ENCODE data around the gene ADAMTS2. TPM values are rescaled to one million over a fixed set of nuclear protein-coding genes. Genes with fewer than 3 reads are reported as not detected.

Gene ADAMTS2
- total RNA-seq, 1 donor from 2014 or later = 25.5 TPM

DNA sequence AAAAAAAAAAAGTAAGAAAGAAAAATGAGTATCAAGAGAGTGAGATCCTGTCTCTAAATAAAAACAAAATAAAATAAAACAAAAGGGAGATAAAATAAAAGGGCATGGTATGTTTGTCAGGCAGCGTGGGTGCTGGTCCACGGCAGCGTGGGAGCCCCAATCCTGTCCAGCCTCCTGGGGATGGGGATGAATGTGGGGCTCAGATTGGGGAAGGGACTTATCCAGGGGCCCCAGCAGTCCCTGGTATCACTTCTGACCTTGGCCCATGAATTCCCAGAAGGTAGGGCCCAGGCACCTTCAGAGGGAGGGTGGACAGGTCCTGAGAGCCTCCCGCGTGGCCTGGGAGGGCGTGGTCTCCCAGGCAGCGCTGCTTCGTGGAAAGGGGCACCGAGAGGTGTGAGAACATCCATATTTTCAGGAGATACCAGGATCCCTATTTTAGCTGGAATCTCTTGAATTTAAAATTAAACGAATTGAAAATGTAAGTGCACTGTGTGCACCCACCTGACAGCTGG lies 213.9 kb downstream of the ADAMTS2 start:
- DNase-seq (ENCODE audit: low read depth) = no peak

DNA sequence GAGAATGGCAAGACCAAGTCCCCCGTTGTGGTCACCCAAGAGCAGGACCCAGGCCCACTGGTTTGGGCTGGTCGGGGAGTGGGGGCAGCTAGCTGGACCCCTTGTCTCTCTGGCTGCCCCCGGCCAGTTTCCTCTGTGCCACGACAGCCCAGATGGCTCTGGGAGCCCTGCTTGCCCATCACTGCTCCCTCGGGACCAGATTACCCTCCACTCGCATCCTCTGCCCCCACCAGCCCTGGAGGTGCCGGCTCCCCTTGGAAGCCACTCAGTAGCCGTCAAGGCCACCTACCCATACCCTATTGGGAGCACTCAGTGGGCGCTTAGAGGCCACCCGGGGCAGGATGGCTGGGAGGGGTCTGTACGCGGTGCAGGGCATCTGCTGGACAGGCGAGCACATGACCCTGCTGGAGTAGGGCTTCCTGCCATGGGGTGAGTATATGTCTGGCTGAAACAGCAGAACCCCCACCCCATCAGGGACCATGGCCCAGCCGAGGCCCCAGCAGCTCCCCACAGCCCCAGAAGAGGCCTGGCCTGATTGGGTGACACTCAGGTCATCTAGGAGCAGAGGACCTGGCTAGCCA lies 215.1 kb downstream of the ADAMTS2 start:
- no peak for DNase-seq (ENCODE audit: low read depth)

DNA sequence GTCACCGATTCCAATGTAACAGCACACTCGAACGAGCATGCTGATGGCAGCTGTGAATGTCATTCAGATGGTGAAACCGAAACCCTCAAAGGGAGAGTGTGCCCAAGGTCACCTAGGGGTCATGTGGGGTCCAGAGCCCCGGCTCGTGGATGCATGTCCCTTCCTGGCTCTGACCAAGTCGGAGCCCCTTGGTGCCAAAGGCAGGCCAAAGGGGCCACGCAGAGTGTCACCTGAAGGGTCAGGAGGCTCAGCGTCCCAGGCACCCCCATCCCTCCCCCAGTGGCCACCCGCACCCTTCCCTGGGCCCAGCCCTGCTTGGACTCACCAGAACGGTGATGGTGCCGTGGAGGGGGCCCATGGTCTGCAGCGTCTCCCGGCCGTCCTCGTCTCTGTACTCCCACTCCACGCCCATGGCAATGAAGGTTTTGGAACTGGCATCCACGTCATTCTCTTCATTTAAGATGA lies 215.6 kb downstream of the ADAMTS2 start:
- DNase-seq (ENCODE audit: low read depth) = peak; percentile 50

DNA sequence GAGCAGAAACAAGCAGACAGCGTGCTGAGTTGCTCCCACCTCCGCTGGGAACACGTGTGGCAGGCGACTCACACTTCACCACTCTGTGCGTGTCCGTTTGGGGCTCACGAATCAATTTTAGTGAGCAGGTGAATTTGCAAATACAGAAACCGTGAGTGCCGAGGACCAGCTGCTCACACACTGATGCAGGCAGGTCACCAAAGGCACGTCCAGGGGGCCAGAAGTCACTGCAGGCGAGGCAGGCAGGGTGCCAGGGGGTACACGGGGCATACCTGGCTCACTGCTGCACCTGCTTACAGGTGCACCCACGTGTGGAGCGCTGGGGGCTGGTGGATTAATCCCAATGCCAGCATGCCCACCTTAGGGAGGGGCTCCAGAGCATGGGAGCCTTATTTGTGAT lies 216.3 kb downstream of the ADAMTS2 start:
- DNase-seq (ENCODE audit: low read depth) = no peak

DNA sequence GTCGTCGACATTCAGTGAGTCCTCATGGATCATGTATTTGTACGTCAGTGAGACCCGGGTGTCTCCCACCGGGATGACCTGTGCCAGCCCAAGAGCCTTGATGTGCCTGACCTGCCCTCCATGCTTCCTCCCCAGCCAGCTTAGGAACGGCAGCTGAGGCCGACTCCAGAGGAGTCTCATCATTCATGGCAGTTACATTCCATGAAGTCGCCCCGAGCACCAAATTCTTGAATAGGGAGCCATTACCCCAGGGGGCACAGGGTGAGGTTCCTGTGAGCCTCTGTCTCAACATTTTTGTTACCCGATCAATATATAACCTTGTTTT lies 217.3 kb downstream of the ADAMTS2 start:
- DNase-seq (ENCODE audit: low read depth) = no peak

DNA sequence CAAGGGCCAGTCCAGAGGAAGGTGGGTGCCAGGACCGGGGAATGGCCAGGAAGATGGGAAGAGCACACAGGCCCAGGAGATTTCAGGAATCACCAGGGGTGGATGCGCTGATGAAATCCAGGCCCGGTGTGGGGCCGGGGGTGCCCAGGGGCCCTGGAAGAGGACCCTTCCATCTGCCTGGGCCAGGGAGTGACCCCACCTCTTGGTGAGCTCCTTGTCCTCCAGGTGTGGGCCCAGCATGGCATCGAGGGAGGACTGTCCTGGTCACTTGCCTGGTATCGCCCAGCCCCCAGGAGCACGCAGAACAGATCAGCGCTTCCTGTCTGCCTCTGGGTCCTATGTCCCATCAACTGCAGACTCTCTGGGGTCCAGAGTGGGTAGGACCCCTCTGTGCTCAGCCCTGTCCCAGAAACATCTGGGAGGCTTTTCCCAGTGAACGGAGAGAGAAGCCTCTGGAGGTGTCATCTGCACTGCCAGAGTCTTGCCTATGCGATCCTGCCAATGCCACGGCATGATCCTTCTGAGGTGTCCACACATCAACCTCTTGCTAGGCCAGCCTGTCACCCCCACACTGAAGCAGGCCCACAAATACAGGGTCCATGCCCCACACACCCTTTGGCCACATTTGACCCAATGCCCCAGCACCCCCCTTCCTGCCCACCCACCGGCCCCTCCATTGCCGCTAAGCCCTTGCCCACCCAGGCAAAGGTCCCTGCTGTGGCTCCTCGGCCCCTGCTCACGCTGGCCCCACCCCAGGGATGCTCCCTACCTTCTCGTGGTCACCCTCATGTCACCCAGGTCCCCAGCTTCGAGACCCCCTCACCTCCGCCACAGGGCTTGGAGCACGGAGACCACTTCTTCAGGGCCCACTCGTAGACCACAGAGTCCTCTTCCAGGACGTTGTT lies 217.9 kb downstream of the ADAMTS2 start:
- no peak for DNase-seq (ENCODE audit: low read depth)

DNA sequence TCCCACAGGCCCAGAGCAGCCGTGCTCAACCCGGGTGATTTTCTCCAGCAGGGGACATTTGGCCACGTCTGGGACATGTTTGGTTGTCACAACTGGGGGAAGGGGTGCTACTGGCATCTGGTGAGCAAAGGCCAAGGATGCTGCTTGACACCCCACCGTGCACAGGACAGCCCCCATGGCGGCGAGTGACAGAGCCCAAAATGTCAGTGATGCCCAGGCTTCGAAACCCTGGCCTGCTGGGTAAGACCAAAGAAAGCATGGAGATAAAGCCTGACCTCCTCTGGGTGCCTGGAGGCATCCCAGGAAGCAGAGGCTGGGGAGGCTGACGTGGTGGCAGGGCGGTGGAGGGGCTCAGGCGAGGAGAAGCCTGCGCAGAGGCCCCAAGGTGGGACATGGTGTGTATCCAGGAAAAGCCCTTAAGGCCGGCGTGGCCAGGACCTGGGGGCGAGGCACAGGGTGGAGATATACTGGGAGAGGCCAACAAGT lies 218.7 kb downstream of the ADAMTS2 start:
- no peak for DNase-seq (ENCODE audit: low read depth)

DNA sequence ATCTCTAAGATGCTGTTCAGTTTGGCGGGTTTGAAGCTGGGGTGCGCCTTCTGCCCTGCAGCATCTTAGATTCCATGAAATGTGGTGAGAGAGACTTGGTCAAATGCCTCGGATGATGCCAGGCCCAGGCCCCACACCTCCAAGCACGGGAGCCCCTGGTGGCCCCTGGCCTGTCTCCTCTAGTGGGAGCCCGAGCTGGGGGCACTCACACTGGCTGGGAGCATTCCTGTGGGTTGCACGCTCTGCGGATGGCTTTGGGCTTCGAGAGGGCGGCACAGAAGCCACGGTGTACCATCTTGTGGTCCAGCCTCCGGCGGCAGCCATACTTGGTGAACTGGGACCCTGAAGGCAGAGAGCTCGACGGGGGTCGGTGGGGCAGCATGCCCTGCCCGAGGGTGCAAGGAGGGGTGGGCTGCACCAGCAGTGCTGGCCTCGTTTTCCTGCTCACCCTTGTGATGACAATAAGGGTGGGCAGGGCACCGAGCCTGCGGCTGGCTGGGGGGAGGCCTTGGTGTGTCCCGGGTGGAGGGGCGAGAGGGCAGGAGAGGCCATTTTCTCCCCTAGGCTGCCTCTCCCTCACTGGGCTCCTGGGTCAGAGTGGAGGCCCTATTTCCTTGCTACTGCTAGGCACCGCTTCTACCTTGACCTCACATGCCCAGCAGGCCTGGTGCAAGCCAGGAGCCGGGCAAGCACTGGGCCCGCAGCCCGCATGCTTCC lies 219.3 kb downstream of the ADAMTS2 start:
- no peak for DNase-seq (ENCODE audit: low read depth)

DNA sequence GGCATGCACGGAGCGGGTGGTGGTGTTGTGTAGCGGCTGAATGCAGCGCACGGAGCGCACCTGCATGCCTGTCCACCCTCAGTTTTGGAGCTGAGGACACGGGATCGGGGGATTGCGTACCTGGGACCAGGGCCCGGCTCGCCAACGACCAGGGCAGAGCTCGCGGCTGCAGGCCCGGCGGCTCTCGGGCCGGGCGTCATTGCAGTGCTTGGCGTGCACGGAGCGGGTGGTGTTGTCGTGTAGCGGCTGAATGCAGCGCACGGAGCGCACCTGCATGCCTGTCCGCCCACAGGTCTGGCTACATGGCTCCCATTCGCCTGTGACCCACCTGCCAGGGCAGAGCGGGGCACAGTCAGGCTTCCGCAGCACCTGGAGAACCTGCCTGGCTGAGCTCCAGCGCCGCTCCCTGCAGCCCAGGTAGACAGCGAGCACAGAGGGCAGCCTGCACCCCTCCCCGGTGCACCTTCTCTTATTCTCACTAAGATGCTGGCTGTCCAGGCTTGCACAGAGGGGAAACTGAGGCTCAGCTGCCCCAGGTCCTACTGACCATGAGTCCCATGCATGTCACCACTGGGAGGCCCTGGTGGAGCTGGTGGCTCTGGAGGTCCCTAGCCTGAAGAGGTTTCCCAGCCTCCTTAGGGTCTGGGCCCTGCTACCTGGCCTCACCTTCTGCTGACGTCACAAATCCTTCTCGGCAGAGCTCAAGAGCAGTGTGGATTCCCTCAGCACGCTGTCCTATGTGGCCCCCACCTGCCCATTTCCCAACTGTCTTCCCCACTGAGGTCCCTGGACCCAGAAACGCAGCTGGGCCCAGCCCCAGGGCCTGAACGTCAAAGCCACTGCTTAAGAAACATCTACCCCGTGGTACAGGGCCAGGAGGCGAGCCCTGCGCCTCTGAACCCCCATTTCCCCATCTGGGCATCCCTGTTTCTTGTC lies 220.1 kb downstream of the ADAMTS2 start:
- DNase-seq (ENCODE audit: low read depth) = no peak

DNA sequence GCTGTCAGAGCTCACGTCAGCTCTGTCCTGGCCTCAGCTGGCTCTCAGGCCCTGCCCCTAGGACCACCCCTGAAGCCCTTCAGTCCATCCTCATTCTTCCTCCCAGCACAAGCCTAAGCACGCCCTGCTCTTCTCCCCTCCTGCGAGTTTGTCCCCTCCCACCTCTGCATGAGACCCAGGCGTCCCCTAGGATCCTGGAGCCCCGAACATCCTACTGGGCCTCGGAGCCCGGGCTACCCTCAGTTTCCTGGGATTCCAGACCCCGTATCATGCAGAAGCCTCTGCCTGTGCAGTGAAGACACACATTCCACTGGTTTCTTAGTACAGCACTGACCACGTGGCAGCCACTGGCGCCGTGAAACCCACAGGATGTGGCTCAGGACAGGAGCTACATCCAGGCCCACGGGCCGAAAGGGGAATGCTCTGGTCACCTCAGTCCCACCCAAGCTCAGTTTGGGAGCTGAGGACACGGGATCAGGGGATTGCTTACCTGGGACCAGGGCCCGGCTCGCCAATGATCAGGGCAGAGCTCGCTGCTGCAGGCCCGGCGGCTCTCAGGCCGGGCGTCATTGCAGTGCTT lies 220.9 kb downstream of the ADAMTS2 start:
- peak; percentile 41 for DNase-seq (ENCODE audit: low read depth)

DNA sequence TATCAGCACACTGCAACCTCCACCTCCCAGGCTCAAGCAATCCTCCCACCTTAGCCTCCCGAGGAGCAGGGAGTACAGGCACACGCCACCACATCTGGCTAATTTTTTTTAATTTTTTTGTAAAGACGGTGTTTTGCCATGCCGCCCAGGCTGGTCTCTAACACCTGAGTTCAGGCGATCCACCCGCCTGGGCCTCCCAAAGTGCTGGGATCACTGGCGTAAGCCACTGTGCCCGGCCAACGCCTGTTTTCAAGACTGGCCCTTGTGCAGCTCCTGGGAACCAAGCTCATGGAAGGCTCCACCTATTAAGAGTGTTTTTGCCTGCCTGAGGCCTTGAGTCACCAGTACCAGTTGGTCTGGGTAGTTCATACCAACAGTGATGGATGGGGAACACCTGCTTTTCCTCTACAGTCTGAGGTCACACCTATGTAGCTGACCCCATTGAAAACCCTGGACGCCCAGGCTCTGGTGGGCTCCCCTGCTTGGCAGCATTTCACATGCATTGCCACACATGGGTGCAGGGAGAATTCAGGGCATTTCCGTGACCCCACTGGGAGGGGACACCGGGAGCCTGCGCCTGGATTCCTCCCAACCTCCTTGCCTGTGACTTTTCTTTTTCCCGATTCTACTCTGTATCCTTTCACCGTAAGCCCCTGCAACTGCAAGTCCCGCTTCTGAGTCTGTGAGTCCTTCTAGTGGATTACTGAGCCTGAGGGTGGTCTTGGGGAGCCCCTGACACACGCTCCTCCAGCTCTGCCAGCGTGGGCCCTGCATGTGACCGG lies 221.6 kb downstream of the ADAMTS2 start:
- peak; percentile 92 for DNase-seq (ENCODE audit: low read depth)

DNA sequence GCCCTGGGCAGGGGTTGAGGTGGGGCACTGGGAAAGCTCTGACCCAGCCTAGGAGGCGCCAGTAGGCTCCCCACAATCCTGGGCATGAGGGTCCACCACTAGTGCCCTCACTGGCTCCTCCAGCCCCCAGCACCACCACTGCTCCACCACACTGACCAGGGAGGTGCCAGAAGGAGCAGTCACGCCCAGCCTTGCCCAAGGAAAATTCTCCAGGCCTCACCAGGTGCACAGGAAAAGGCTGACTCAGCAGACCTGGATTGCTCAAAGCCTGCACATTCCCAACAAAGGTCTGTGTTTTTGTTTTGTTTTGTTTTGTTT lies 222.2 kb downstream of the ADAMTS2 start:
- DNase-seq (ENCODE audit: low read depth) = peak; percentile 42

DNA sequence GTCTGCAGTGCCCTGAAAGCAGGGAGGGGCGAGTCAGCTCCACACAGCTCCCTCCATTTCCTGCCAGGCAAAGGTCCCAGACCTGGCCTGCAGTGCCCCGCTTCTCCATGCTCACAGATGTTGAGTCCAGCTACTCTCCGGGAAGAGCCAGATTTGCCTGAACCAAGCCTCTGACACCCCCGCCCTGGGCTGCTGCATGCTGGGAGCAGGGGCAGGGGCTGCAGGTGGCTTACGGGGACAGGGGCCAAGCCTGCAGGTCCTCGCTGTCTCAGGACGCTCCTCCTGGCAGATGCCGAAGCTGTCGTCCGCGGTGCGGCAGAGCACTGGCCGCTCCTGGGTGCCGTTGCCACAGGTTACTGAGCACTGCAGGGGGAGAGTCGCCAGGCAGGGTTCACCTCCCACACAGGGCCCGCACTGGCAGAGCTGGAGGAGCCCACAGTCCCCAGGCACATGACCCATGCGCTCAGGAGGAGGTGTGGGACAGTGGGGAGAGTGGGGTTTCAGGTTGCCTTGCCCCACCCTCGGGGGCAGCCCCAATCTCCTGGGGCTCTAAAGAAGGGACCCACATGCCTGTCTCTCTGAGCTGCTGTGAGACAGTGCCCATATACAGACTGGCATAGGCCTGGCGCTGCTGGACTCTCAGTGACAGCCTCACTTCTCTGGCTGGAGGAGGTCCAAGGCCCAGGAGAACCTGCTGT lies 222.7 kb downstream of the ADAMTS2 start:
- DNase-seq (ENCODE audit: low read depth) = no peak

DNA sequence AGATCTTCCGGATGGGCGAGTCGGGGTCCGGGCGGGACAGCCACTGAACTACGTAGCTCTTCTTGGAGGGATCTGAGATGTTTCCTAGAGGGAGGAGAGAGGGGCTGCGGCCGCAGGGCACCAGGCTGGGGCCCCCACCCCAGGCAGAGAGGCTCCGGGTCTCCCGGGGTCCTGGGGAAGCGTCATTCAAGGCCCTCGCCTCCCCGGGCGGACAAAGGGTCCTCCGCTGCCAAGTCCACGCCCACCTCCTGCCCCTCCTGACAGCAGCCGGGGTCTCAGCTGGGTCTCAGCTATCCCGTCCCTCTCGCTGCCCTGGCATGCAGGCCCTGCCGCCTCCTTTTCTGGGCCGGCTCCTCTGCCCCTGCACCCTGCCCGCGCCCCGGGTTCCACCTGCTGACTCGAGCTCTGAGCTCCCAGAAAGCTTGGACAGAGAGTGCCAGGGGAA lies 223.6 kb downstream of the ADAMTS2 start:
- no peak for DNase-seq (ENCODE audit: low read depth)

DNA sequence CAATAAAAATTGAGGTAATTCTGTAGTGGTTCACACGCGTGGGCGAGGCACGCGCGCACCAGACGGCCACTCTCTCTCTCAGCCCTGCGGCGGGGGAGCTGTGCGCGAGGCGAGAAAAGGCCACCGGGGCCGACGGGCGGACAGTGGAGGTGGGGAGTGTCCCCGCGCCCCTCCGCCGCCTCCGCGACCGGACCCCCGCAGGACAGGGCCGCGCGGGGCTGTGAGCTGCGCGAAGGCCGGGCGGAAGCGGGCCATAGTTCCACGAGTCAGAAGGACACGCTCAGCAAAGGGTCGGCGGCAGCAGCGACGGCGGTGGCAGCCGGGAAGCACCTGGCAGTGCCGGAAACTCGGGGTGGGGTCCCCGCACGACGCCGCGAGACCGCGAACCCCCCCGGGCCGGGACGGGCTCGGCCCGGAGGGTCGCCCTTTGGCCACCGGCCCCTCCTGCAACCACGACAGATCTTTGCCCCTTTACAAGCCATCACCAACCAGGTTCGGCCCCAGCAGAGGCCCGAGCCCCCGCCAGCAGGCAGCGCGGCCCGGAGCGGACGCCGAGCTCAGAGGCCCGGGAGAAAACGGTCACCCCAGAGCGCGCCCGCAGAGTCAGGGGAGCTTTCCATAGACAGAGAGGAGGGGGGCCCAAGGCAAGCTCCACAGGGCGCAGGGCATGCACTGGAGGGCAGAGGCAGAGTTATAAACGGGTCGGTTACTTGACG lies 224.2 kb downstream of the ADAMTS2 start:
- no peak for DNase-seq (ENCODE audit: low read depth)

DNA sequence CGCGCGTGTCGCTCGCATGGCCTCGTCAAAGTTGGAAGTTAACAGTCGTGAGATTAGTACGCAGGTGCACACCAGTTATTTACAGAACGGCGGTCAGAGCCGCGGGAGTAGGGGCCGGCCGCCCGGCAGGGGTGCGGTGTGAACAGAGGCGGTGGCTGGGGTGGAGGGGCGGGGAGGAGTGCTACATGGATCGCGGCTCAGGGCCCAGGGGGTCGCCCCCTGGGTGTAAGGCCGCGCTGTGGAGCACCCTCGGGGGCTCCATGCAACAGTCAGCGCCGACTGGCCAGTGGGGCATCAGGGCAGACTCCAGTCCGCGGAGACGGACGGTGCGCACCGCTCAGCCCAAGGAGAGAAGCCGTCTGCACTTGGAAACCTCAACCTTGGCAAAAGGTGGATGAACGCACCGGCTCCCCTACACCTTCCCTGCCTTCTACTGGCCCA lies 224.8 kb downstream of the ADAMTS2 start:
- no peak for DNase-seq (ENCODE audit: low read depth)

DNA sequence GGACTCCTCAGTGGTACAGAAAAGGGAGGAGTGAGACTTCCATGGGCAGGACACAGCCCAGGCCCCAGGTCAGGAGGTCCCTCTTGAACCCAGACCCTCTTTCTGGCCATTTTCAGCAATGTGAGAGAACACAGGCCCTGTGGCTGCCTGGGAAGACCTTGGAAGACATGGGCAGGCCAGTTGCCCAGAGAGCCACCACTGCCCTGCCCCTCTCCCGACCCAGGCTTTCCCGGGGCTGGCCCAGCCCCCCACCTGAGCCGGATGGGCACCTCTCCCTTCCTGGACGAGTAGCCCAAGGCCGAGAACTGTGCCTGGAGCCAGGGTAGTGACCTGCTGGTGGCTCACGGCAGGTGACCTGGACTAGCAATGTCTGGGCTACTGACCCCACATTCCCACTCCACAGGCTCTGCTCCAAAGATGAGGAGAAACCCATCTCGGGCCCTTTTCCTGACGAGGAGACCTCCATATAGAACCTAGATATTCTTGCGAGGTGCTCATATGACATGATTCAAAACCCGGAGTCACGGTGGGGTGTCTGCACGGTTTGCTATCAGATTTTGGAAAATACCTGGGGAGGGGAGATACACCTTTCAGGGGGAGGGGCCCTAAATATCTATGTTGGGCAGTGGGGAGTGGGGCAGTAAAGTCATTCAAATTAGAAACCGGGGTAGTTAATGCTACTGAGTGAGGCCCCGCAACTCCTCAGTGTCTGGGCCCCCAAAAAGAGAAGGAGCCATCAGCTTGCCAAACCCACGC lies 225.7 kb downstream of the ADAMTS2 start:
- no peak for DNase-seq (ENCODE audit: low read depth)
